HepG2 (cell line): Measurements from ENCODE around the gene SLC7A10. TPM values are rescaled to one million over a fixed set of nuclear protein-coding genes. Genes with fewer than 3 reads are reported as not detected.

Experiments
- BHLHE40 ChIP-seq: IDR thresholded peaks from 2 replicates; pipeline ENCODE4 v1.6.1; 2011; ENCODE audit warnings: low read length, improper control_type of control experiment
- CEBPZ ChIP-seq: IDR thresholded peaks from 2 replicates; pipeline ENCODE4 v1.6.1; 2012; ENCODE audit warnings: low read length, improper control_type of control experiment
- GTF2F1 ChIP-seq: fragments of 150-350 bp; IDR thresholded peaks from 2 replicates; pipeline ENCODE4 v1.6.1; 2014; ENCODE audit warnings: low read length
- HNRNPLL ChIP-seq: fragments of 200-400 bp; formaldehyde crosslinking; IDR thresholded peaks from 2 replicates; pipeline ENCODE4 v1.6.1; 2017; ENCODE audit warnings: mild to moderate bottlenecking, low read depth, low read length; ENCODE audit not compliant: poor library complexity, severe bottlenecking
- KLF12 ChIP-seq: sonication (generic); formaldehyde crosslinking; IDR thresholded peaks from 2 replicates; pipeline ENCODE4 v1.4.0; 2020; ENCODE audit warnings: missing genetic modification reagents, borderline replicate concordance
- MAF1 ChIP-seq: sonication (generic); formaldehyde crosslinking; IDR thresholded peaks from 2 replicates; pipeline ENCODE4 v1.5.0; 2020; ENCODE audit warnings: missing genetic modification reagents, borderline replicate concordance
- NFRKB ChIP-seq: fragments of 450-650 bp; IDR thresholded peaks from 2 replicates; pipeline ENCODE4 v1.6.1; 2017
- SIX1 ChIP-seq: sonication (generic); formaldehyde crosslinking; IDR thresholded peaks from 2 replicates; pipeline ENCODE4 v1.4.0; 2020; ENCODE audit warnings: missing genetic modification reagents, borderline replicate concordance
- SMYD3 ChIP-seq: sonication (generic); formaldehyde crosslinking; IDR thresholded peaks from 2 replicates; pipeline ENCODE4 v1.8.1; 2023; ENCODE audit warnings: mild to moderate bottlenecking, missing genetic modification reagents
- SP1 ChIP-seq, 2 experiments: fragments of 450-650 bp in 1 of 2; sonication (generic) in 1 of 2; formaldehyde crosslinking in 1 of 2; IDR thresholded peaks; 2 replicates each; pipeline versions ENCODE4 v1.4.0 to v1.6.1; 2016 to 2020; ENCODE audit warnings: missing genetic modification reagents in 1 of 2
- SSRP1 ChIP-seq: IDR thresholded peaks from 2 replicates; pipeline ENCODE4 v1.6.1; 2016; ENCODE audit warnings: control low read depth
- TCF7L2 ChIP-seq: IDR thresholded peaks from 2 replicates; pipeline ENCODE4 v1.6.1; 2011; ENCODE audit warnings: mild to moderate bottlenecking, low read depth, low read length, moderate library complexity
- THRA ChIP-seq: sonication (generic); formaldehyde crosslinking; IDR thresholded peaks from 2 replicates; pipeline ENCODE4 v1.4.0; 2020; ENCODE audit warnings: missing genetic modification reagents, borderline replicate concordance
- ZKSCAN8 ChIP-seq: IDR thresholded peaks from 2 replicates; pipeline ENCODE4 v1.6.1; 2016; ENCODE audit warnings: borderline replicate concordance, missing genetic modification reagents, missing compliant biosample characterization
- ZNF609 ChIP-seq: sonication (generic); formaldehyde crosslinking; IDR thresholded peaks from 2 replicates; pipeline ENCODE4 v1.4.0; 2020; ENCODE audit warnings: mild to moderate bottlenecking, missing genetic modification reagents, borderline replicate concordance
- ZNF781 ChIP-seq: sonication (generic); formaldehyde crosslinking; IDR thresholded peaks from 2 replicates; pipeline ENCODE4 v1.5.1; 2020; ENCODE audit warnings: borderline replicate concordance, mild to moderate bottlenecking, missing genetic modification reagents; ENCODE audit errors: not compliant biosample characterization
- ZNF784 ChIP-seq: sonication (generic); formaldehyde crosslinking; IDR thresholded peaks from 2 replicates; pipeline ENCODE4 v1.5.1; 2020; ENCODE audit warnings: missing genetic modification reagents, mild to moderate bottlenecking, borderline replicate concordance
- ZUFSP ChIP-seq: sonication (generic); formaldehyde crosslinking; IDR thresholded peaks from 2 replicates; pipeline ENCODE4 v1.9.0; 2021; ENCODE audit warnings: missing genetic modification reagents, mild to moderate bottlenecking, borderline replicate concordance
- polyA plus RNA-seq, 8 experiments: library from polyadenylated mRNA; depleted of rRNA in 3 of 8; stranded (reverse) in 7 of 8; unstranded in 1 of 8; fragments of >200 nt; fragmentation: Illumina TruSeq in 4 of 8; extraction: Trizol in 4 of 8; gene quantifications; 2 replicates each; pipeline versions ENCODE4 v1.2.1 to v1.2.3, GENCODE V29; 2011 to 2016; ENCODE audit warnings: low read depth in 4 of 8, missing spikeins in 1 of 8, mixed read lengths in 1 of 8; ENCODE audit not compliant: insufficient read depth in 1 of 8
- total RNA-seq, 5 experiments: library from RNA; depleted of rRNA; stranded (reverse); fragments of >200 nt; fragmentation: Illumina TruSeq; extraction: Trizol; gene quantifications; 2 replicates each; pipeline ENCODE4 v1.2.3, GENCODE V29; 2016; ENCODE audit warnings: low read depth in 1 of 5

Gene SLC7A10
- total and polyA plus RNA-seq, 2 of the 13 experiments (the other 11 are each of a cell fraction or from before 2014, with no cell fraction given), result 1.1 to 2.2 TPM

- TF ChIP-seq ZNF784 (CRISPR knock-in tag) (0 out of 2 replicates have a peak, but pooled peaks have one; percentile 21), THRA (CRISPR knock-in tag) (no peak), NFRKB (no peak), HNRNPLL (no peak), CEBPZ (no peak), SSRP1 (CRISPR knock-in tag) (no peak), BHLHE40 (no peak), SIX1 (CRISPR knock-in tag) (no peak), ZNF609 (CRISPR knock-in tag) (no peak), ZKSCAN8 (no peak), SMYD3 (CRISPR knock-in tag) (no peak), ZUFSP (CRISPR knock-in tag) (no peak), SP1 (IDR thresholded peaks at IDR 0.05) (no peak), SP1 (CRISPR knock-in tag; IDR thresholded peaks at IDR 0.05) (no peak), TCF7L2 (no peak), KLF12 (CRISPR knock-in tag) (no peak), ZNF781 (CRISPR knock-in tag) (no peak), MAF1 (CRISPR knock-in tag) (no peak), GTF2F1 (no peak)
Observed at GRCh38 chr19:33241091-33241529, 15.5 kb upstream of the SLC7A10 start (continued).
